GM12878 (cell line): ENCODE measurements around the gene FAM187B. TPM values are rescaled to one million over a fixed set of nuclear protein-coding genes. Genes with fewer than 3 reads are reported as not detected.

Experiments
- BHLHE40 ChIP-seq, 2 experiments: fragments of 450-650 bp in 1 of 2; IDR thresholded peaks; 2 replicates each; pipeline ENCODE4 v1.6.1; 2011 to 2017; ENCODE audit warnings: low read depth in 2 of 2, borderline replicate concordance in 1 of 2, improper control_type of control experiment in 1 of 2, low read length in 1 of 2, mild to moderate bottlenecking in 1 of 2
- CBFB ChIP-seq: IDR thresholded peaks from 2 replicates; pipeline ENCODE4 v1.6.1; 2016; ENCODE audit warnings: antibody characterized with exemption, low read depth
- POLR2AphosphoS5 ChIP-seq: IDR thresholded peaks from 2 replicates; pipeline ENCODE4 v1.6.1; 2011; ENCODE audit warnings: mild to moderate bottlenecking, low read length, inconsistent platforms
- TAF1 ChIP-seq: IDR thresholded peaks from 2 replicates; pipeline ENCODE4 v1.6.1; 2011; ENCODE audit warnings: mild to moderate bottlenecking, low read depth, low read length, borderline replicate concordance
- YY1 ChIP-seq: IDR thresholded peaks from 2 replicates; pipeline ENCODE4 v1.6.1; 2011; ENCODE audit warnings: low read depth, mild to moderate bottlenecking, low read length
- polyA plus RNA-seq, 11 experiments: library from polyadenylated mRNA; depleted of rRNA in 4 of 11; unstranded in 6 of 11; stranded (reverse) in 5 of 11; fragments of >200 nt; fragmentation: Nextera tagmentation in 4 of 11; fragmentation: Illumina TruSeq in 1 of 11; extraction: Ambion mirVana in 4 of 11; extraction: Trizol in 1 of 11; gene quantifications; 1 replicate in 1 of 11; 2 replicates in 10 of 11; pipeline versions ENCODE4 v1.2.1 to v1.2.3, GENCODE V29; 2011 to 2016; ENCODE audit warnings: inconsistent platforms in 2 of 11, missing spikeins in 2 of 11, low read depth in 1 of 11
- total RNA-seq, 4 experiments: library from RNA; depleted of rRNA in 3 of 4; stranded (reverse); fragments of >200 nt in 3 of 4; fragmentation: Illumina TruSeq in 1 of 4; extraction: Trizol in 1 of 4; gene quantifications; 2 replicates each; pipeline versions ENCODE4 v1.2.1 to v1.2.3, GENCODE V29; 2013 to 2021
- TF ChIP-seq, protein P1 (sequence below): fragments of 450-650 bp; conservative IDR thresholded peaks from 2 replicates; pipeline ENCODE4 v1.6.1; 2017; ENCODE audit warnings: mild to moderate bottlenecking, moderate library complexity
- TF ChIP-seq, protein P2 (sequence below): IDR thresholded peaks from 2 replicates; pipeline ENCODE4 v1.6.1; 2012; ENCODE audit warnings: low read depth, low read length, improper control_type of control experiment

FAM187B gene
- total and polyA plus RNA-seq, 10 of the 15 experiments (the other 5 are each of a cell fraction or from before 2014, with no cell fraction given) = 0.05 TPM; not detected in 9

DNA sequence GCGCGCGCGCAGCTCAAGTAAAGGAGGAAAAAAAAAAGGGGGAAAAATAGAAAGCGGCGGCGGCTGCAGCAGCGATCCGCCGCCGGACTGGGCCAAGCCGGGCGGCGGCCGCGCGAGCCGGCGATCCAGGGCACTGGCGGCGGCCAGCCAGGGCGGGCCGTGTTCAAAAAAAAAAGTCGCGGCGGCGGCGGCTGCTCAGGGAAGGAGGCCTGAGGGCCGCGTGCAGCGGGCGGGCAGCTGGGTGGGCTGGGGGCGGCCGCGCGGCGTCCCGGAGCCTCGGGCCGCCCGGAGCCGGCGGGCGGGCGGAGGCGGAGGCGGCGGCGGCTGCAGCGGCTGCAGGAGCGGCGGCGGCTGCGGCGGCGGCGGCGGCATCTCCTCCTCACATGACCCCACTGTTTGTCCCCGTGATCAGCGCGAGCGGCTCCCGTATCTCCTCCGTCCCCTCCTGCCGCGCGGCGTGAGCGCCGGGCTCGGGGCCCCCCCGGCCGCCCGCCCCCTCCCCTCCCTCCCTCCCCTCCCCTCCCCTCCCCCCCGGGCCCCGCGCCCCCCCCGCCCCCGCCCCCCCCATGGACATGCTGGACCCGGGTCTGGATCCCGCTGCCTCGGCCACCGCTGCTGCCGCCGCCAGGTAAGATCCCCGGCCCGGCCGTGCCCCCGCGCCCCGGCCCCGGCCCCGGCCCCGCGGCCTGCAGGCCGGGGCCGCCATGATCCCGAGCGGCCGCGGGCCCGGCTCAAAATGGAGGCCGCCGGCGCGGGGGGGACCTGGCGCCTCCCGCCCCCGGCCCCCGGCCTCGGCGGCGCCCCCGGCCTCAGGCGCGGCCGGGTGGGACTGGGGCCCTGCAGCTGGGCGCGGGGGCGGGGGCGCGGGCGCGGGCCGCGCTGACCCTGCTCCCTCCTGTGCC lies 40.2 kb upstream of the FAM187B start, which contains the start of gene USF2 (continued):
- TF ChIP-seq BHLHE40 (IDR thresholded peaks at IDR 0.05; ENCODE audit: borderline replicate concordance in 1 of 2, low read depth in 2 of 2, low read length in 1 of 2) (peak in 1 of 2 experiments; percentile 73; a peak in 2 of 4 replicates), CBFB (no peak), POLR2AphosphoS5 (no peak), TAF1 (no peak), YY1 (peak; percentile 91)
- TF ChIP-seq, protein P1, sequence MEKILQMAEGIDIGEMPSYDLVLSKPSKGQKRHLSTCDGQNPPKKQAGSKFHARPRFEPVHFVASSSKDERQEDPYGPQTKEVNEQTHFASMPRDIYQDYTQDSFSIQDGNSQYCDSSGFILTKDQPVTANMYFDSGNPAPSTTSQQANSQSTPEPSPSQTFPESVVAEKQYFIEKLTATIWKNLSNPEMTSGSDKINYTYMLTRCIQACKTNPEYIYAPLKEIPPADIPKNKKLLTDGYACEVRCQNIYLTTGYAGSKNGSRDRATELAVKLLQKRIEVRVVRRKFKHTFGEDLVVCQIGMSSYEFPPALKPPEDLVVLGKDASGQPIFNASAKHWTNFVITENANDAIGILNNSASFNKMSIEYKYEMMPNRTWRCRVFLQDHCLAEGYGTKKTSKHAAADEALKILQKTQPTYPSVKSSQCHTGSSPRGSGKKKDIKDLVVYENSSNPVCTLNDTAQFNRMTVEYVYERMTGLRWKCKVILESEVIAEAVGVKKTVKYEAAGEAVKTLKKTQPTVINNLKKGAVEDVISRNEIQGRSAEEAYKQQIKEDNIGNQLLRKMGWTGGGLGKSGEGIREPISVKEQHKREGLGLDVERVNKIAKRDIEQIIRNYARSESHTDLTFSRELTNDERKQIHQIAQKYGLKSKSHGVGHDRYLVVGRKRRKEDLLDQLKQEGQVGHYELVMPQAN = 0 out of 2 replicates have a peak, but pooled peaks have one; percentile 53
- TF ChIP-seq, protein P2, sequence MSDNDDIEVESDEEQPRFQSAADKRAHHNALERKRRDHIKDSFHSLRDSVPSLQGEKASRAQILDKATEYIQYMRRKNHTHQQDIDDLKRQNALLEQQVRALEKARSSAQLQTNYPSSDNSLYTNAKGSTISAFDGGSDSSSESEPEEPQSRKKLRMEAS = 0 out of 2 replicates have a peak, but pooled peaks have one; percentile 38
